DMS153 (cell line): ENCODE data around the gene GREM1.

ENCODE experiments used
- DNase-seq: peaks from one replicate; lab custom pipeline; 2025; lab: John Stamatoyannopoulos, UW

The GREM1 gene

GRCh38 chr15:32717426-32718226, at the start of gene GREM1:
Gene GREM1, plus strand, starts transcription at chr15:32718004. Its CDS starts 12,687 bp downstream, at chr15:32730691.
- no peak for DNase-seq

GRCh38 chr15:32668942-32669341, 48.9 kb upstream of the GREM1 start:
- no peak for DNase-seq

GRCh38 chr15:32669896-32670611, 47.8 kb upstream of the GREM1 start:
- no peak for DNase-seq

GRCh38 chr15:32670623-32671022, 47.2 kb upstream of the GREM1 start:
- no peak for DNase-seq

- no peak for DNase-seq
Measured at GRCh38 chr15:32671339-32672325, 46.2 kb upstream of the GREM1 start.

- no peak for DNase-seq
Measured at GRCh38 chr15:32674681-32675080, 43.1 kb upstream of the GREM1 start.

- no peak for DNase-seq
Measured at GRCh38 chr15:32675466-32675865, 42.3 kb upstream of the GREM1 start.

GRCh38 chr15:32676169-32676568, 41.6 kb upstream of the GREM1 start:
- no peak for DNase-seq

GRCh38 chr15:32677238-32677750, 40.5 kb upstream of the GREM1 start:
- DNase-seq = peak; percentile 49

GRCh38 chr15:32679298-32679690, 38.5 kb upstream of the GREM1 start:
- DNase-seq = no peak

GRCh38 chr15:32682569-32682968, 35.2 kb upstream of the GREM1 start:
- DNase-seq = no peak

- no peak for DNase-seq
Measured at GRCh38 chr15:32682977-32683630, 34.7 kb upstream of the GREM1 start.

- no peak for DNase-seq
Measured at GRCh38 chr15:32683906-32684584, 33.8 kb upstream of the GREM1 start.

GRCh38 chr15:32685576-32685975, 32.2 kb upstream of the GREM1 start:
- no peak for DNase-seq

- no peak for DNase-seq
Measured at GRCh38 chr15:32687556-32687955, 30.2 kb upstream of the GREM1 start.

GRCh38 chr15:32688151-32688639, 29.6 kb upstream of the GREM1 start:
- peak; percentile 29 for DNase-seq

GRCh38 chr15:32690941-32691688, 26.7 kb upstream of the GREM1 start:
- DNase-seq = no peak

- DNase-seq = no peak
Measured at GRCh38 chr15:32691689-32692038, 26.1 kb upstream of the GREM1 start.

GRCh38 chr15:32692286-32692685, 25.5 kb upstream of the GREM1 start:
- DNase-seq = no peak
